ENCODE results near the gene SLC25A1.
"Not testable (repeated sequence)": the region's sequence is repeated elsewhere in the genome, so short reads cannot be mapped to it uniquely, and the experiment has no call there.

The SLC25A1 gene

GRCh38 chr22:19203834-19204233 lies 25.3 kb upstream of the SLC25A1 start:
- DNase-seq: no peak

DNA sequence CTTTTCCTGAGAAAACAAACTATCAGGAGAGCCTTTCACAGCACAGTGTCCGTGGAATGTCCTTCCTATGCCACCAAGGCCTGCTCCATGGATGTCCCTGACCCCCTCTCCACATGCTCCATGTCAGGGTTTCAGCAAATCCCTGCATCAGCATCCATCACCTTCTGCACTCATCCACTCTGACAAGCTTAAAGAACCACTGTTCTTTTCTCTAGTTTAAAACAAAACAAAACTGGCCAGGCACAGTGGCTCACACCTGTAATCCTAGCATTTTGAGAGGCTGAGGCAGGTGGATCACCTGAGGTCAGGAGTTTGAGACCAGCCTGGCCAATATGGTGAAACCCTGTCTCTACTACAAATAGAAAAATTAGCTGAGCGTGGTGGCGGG lies 24.3 kb upstream of the SLC25A1 start:
- not testable (repeated sequence) for DNase-seq

DNA sequence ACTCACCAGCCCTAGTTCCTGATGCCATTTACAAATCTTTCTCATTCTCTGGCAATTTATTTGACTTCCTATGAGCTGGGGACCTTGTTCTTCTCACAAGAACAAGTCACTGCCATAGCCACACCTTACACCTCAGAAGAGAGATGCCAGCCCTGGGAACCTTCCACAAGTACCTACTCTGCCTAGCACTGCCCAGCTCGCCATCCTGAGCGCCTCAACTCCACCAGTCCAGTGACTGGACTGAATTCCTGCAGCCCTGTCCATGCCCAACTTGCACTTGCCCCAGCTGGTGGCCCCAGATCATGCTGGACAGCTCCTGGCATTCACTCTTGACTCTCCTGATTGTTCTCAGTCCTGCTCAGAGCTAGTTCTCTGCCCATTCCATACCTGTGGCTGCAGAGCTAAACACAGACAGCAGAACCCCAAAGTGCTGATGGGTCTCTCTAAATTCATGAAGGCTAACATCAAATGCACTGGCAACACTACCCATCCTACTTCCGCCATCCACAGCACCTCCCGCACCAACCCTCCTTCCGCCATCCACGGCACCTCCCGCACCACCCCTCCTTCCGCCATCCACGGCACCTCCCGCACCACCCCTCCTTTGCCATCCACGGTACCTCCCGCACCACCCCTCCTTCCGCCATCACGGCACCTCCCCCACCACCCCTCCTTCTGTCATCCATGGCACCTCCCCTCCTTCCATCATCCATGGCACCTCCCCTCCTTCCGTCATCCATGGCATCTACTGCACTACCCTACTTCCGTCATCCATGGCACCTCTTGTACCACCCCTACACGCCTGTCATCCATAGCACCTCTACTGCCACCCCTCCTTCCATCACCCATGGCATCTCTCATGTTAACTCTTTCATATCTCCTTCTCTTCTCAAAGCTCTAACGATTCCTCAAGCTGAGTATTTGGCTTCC lies 23.6 kb upstream of the SLC25A1 start:
- DNase-seq: no peak

DNA sequence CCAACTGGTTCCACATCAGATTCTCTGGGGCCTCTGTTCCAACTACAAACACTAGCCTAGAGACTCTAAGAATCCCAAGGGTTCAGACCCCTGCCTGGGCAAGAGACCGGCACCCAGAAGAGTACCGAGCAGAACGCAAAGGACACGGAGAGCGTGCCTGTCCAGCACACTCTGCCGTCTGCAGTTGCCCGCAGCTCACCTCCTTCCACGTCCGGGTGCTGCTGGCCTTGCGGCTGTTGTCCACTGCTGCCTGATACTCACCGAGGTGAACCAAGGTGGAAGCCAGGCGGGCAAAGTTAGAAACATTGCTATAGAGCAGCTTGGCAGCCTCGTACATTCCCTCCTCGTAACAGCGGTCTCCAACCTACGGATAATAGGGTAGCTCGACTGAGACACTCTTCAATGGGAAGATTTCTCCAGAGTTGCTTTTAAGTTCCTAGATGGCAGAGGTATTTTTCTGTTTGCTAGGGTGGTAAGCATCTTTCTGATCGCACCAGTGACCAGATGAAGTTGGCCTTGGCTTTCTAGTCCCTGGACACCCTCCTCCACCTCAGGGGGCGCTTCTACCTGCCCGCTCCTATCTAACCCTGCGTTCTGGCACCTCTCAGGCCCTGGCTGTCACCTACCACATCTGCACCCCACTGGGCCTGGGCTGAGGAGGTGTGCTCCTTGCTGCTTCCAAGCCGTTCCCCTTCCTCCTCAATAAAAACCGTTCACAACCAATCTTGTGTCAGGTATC lies 22.8 kb upstream of the SLC25A1 start:
- DNase-seq: no peak

DNA sequence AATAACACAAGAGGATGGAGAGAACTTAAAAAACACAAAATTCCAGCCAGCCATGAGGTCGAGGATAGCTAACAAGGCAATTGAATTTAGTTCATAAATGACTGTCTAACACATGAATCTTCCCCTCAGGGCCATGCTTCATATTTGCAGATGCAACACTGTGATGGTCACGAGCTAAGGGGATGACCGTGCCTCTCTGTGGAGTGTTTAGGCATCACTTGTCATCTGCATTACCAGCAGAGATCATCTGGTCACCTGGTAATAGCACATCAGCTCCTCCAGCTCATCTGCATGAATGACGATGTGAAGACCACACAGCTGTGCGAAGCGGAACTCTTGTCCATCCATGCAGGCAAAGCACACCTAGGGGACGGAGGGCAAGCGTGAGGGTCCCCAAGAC lies 20.9 kb upstream of the SLC25A1 start:
- DNase-seq: no peak

- DNase-seq: no peak
Measured at GRCh38 chr22:19197997-19198865, 19.7 kb upstream of the SLC25A1 start.

- DNase-seq: no peak
Measured at GRCh38 chr22:19196841-19197612, 18.5 kb upstream of the SLC25A1 start.

- no peak for DNase-seq
Measured at GRCh38 chr22:19195796-19196731, 17.5 kb upstream of the SLC25A1 start.

DNA sequence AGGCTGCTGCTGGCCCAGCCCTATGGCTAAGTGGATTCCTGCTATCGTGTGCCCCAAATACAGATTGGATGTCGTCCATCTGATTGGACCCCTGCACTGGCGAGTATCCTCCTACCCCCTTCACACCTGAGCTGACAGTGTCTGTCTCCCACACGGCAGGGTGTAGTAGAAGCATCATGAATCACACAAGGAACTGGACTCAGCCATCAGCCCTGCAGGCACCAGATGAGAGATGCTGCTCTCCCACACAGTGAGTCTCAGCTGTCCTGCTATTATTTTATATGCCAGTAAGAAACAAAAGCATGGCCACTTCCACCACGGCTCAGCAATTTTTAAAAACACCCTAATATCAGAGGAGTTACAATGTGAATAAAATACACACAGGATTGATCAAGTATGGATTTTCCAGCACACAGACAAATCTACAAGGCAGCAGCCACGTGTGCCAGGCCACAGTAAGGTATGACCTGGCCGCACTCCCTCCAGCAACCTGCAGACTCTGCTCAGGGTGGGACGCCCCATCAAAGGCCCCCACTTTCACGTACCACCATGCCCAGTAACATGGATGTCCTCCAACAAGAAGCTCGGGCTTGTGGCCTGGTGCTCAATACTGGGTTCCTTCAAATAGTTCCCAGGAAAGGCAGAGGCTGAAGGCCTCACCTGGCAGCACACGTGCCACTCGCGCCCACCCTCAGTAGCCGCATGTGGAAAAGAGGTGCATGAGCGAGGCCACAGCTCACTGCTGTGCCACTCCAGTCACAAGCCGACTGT lies 16.4 kb upstream of the SLC25A1 start:
- peak; percentile 8 for DNase-seq

- no peak for DNase-seq
Measured at GRCh38 chr22:19193879-19194278, 15.3 kb upstream of the SLC25A1 start.

- no peak for DNase-seq
Measured at GRCh38 chr22:19187716-19188563, 9.4 kb upstream of the SLC25A1 start.

GRCh38 chr22:19184276-19184997 lies 5.9 kb upstream of the SLC25A1 start:
- no peak for DNase-seq

GRCh38 chr22:19183216-19183615 lies 4.7 kb upstream of the SLC25A1 start:
- no peak for DNase-seq

GRCh38 chr22:19182472-19183157 lies 4.1 kb upstream of the SLC25A1 start:
- DNase-seq: no peak

- DNase-seq: no peak
Measured at GRCh38 chr22:19181786-19182471, 3.4 kb upstream of the SLC25A1 start.

DNA sequence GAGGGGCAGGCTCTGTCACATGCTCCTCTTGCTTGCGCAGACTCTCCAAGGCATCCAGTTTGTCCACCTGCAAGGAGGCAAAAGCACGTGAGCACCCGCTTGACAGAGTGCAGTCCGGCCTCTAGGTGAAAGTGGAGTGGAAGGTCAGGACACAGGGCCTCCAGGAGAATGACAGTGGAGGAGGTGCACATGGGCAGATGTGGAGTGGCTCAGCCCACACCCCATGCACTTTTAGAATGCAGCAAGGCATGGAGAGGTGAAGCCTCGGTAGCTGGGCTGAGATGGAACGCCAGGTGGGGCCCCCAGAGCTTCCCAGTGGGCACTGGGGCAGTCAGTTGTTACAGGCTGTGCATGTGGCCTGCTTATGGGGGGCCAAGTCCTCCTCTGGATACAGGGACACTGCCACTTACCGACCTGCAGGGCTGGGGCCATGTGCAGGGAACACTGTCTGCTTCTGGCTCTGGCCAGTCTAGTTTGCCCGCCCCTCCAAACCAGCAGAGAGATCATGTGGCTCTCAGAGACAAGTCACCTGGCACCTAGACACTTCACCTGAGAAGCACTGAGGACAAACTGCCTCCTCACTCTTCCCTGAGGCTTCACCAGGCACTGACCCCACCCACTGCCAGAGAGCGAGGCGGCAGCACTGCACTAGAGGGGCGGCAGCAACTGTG lies 2.3 kb upstream of the SLC25A1 start:
- DNase-seq: no peak

DNA sequence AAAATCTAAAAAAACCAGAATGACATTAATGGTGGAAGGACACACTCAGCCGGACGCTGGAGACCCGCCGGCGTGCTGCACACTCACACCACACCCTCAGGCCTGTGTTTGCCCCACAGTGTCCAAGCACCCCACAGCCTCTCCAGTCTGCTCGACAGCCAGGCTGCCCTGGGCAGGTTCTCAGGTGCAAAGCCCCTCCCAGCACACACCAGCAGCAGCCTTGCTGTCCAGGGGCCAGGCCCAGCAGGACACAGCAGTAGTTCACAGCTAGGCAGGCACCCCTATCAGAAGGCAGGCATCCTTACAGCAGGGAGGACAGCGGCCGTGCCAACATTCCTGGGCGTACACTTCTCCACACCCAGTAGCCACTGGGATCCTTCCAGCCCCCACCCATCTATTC lies 1.7 kb upstream of the SLC25A1 start:
- no peak for DNase-seq

All from kidney glomerular epithelial cell (primary cell).